CD4-positive, alpha-beta T cell treated with Interleukin-12 subunit alpha and Interleukin-12 subunit beta, for 1 hour (primary cell): ENCODE measurements around the gene FBRS.

Experiments
- DNase-seq: peaks from one replicate; pipeline ENCODE4 v3.0.0-alpha.2; 2020

The FBRS gene

GRCh38 chr16:30645727-30646126 lies 12.5 kb upstream of the FBRS start:
- DNase-seq, result no peak

DNA sequence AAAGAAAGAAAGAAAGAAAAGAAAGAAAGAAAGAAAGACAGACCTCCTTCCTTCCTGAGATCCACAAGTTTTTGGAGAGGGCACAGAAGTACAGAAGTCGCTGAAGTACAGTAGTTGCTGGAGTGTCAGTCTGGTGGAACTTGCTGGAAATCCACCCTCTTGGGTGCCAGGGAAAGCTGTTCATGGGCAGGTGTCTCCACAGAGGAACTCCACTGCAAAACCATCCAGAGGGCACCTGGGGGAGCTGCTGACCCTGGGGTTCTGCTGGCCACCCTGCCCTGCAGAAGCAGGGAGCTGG lies 11.0 kb upstream of the FBRS start:
- DNase-seq, result no peak

DNA sequence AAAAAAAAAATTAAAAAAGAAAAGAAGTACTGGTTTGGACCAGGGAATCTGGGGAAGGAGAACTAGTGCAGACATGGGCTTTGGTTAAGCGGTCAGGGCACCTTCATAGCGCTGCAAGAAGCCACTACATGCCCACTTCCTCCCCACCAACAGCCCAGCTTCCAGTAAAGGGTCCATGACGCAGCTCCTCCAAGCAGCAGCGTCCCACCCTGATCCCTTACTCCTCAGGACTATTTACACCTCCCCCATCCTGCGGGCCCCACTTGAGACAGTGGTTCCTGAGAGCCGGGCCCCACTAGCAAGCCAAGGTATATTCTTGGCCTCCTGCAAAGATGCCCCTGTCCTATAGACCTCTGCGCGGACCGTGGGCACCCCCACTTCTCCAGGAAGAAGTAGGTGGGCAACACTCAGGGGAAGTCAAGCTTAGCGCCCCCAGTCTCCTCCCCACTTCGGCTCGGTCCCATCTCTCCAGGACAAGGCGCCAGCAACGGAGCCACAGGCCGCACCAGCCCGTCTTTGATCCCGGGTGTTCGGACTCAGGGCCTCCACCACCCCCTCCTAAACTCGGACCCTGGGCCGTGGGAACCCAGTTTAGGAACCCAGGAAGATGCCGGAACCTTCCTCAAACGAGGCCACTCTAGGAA lies 8.4 kb upstream of the FBRS start:
- peak; percentile 33 for DNase-seq

DNA sequence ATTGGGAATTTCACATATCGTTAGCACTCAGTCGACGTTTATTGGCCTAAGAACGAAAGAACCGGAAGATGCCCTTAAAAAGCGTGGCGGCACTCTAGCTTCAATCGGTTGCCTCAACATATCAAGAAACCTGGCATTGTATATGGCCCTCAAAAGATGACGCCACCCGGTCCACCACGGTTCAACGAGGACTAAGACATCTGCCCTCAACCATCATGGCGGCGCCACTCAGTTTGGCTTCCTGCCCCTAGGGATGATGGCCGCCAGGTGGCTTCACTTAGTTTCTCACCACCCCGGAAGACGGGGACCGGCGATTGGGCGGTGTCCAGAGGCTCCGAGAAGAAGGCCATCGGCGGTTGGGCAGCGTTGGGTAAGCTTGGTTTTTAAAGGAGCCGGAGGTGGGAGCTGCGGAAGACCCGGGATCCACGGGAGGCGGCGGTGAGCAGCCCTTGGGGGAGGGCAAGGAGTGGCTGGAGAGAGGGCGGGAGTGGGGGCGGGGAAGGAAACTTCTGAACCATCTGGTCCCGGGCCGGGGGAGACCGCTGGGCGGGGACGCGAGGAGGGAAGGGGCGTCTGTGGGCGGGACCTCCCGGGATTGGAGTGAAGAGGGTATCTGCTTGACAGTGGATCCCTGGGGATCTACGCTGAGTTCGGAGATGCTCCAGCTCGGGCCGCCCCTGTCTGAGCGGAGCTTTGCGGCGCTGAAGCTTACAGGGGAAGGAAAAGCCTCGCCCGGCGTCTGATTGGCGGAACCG lies 7.7 kb upstream of the FBRS start, which contains the start of gene PRR14:
Gene PRR14 (plus strand): TSS at position 592 of the 755 bp plus-strand sequence. CDS start 686 bp downstream, outside the sequence.
- DNase-seq, result peak; percentile 99

- DNase-seq, result peak; percentile 87
Observed at GRCh38 chr16:30651124-30652004, 6.9 kb upstream of the FBRS start.

GRCh38 chr16:30652005-30652296 lies 6.3 kb upstream of the FBRS start:
- DNase-seq, result no peak

DNA sequence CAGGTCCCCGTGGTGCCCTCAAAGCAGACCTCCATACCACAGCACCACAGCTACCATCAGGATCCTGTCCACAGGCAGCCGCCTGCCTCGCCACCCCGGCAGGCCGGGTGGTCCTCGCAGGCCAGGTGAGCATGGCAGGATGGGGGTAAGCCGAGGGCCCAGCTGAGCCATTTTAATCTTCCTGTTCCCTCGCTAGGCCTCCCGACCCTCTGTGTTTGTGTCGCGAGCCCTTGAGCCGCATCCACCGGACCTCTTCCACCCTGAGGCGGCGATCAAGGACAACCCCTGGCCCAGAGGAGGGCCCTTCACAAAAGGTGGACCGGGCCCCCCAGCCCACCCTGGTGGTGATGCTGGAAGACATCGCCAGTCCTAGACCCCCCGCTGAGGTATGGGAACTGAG lies 5.5 kb upstream of the FBRS start:
- no peak for DNase-seq

GRCh38 chr16:30654856-30655255 lies 3.4 kb upstream of the FBRS start:
- no peak for DNase-seq

GRCh38 chr16:30655815-30656347 lies 2.4 kb upstream of the FBRS start:
- DNase-seq, result no peak

DNA sequence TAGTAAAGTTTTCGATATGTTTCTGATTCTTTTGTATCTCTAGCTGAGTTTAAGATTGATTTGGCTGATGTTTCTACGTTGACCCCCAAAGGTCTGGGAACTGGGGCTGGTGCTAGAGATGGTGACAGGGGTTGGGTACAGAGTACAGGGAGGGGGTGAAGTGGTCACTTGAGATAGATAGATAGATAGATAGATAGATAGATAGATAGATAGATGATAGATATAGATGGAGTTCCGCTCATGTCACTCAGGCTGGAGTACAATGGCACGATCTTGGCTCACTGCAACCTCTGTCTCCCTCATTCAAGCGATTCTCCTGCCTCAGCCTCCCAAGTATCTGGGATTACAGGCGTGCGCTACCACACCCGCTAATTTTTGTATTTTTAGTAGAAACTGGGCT lies 1.8 kb upstream of the FBRS start:
- DNase-seq, result no peak

- no peak for DNase-seq
Observed at GRCh38 chr16:30656974-30657865, 1.0 kb upstream of the FBRS start.

GRCh38 chr16:30658731-30659506 lies 688 bp downstream of the FBRS start:
- peak; percentile 97 for DNase-seq

- DNase-seq, result peak; percentile 79
Observed at GRCh38 chr16:30659507-30660423, 1.5 kb downstream of the FBRS start.

- DNase-seq, result peak; percentile 87
Observed at GRCh38 chr16:30660424-30661261, 2.4 kb downstream of the FBRS start.

GRCh38 chr16:30662449-30662848 lies 4.2 kb downstream of the FBRS start:
- DNase-seq, result no peak

GRCh38 chr16:30663038-30663437 lies 4.8 kb downstream of the FBRS start:
- DNase-seq, result no peak

GRCh38 chr16:30663820-30664219 lies 5.6 kb downstream of the FBRS start:
- no peak for DNase-seq

GRCh38 chr16:30664616-30665109 lies 6.4 kb downstream of the FBRS start:
- DNase-seq, result no peak

GRCh38 chr16:30665155-30665829 lies 7.1 kb downstream of the FBRS start:
- DNase-seq, result no peak
